HG03469 (cell line): ENCODE measurements around the gene BPIFB4.
"Not testable (repeated sequence)": the region's sequence is repeated elsewhere in the genome, so short reads cannot be mapped to it uniquely, and the experiment has no call there.

Source experiments
- ATAC-seq: cut with Tn5 transposase; IDR thresholded peaks from one replicate; pipeline ENCODE4 v1.9.1; 2021; ENCODE audit warnings: mild to moderate bottlenecking, moderate library complexity, moderate number of reproducible peaks; ENCODE audit not compliant: unreplicated experiment

BPIFB4 gene

DNA sequence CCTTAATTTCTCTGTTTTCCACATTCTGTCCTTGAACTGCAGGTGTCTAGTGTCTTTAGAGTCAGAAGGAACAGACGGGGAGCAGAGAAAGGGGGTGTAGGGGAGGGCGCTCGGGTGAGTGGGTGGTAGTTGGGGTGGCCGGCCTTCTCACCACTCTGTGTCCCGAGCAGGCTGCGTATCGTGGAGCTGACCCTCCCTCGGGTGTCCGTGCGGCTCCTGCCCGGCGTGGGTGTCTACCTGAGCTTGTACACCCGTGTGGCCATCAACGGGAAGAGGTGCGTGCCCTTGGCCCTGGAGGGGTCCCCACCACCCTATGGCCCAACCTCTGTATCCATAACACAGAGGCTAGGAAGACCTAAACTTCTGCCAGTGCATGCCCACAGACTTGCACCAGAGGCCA lies 5.3 kb downstream of the BPIFB4 start:
- ATAC-seq, result no peak

DNA sequence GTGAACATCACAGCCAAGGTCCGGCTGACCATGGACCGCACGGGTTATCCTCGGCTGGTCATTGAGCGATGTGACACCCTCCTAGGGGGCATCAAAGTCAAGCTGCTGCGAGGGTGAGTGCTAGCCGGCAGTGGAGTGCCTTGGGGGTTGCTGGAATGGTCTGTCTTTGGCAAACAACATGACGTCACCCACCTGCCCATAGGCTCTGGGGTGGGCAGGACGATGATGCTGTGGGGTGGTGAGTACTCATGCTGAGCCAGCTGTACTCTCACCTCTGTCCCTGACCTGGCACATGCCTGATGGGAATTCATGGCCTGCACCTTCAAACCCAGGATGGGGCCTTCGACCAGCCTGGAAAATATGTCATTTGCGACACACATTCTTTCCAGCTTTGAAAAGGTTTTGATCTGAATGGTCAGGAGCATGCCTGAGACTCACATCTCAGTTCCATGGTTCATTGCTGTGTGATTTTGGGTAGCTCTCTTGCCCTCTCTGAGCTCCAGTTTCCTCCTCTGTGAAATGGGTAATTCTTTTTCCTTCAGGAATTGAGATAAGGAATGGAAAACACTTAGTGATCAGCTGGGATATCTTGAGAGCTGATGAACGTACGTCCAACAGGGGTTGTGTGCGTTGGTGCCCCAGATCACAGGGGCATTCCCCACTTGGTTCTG lies 6.7 kb downstream of the BPIFB4 start:
- ATAC-seq, result no peak

- ATAC-seq, result no peak
Measured at GRCh38 chr20:33091147-33091546, 11.7 kb downstream of the BPIFB4 start.

DNA sequence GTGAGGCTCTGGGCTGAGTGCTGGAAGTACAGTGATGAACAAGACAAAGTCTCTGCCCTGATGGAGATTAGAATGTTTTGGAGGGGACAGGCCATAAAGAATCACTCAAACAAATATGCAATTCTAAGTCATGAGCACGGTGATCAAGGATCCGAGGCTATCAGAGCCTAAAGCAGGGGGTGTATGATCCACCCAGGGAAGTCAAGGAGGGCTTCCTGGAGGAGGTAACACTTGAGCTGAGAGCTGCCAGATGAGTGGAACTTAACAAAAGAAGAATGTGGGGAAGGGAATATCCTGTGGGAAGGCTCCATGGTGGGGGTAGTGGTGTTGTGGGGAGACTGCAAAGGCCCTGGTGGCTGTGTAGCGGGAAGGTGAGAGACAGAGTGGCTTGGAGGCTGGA lies 12.2 kb downstream of the BPIFB4 start:
- ATAC-seq, result no peak

DNA sequence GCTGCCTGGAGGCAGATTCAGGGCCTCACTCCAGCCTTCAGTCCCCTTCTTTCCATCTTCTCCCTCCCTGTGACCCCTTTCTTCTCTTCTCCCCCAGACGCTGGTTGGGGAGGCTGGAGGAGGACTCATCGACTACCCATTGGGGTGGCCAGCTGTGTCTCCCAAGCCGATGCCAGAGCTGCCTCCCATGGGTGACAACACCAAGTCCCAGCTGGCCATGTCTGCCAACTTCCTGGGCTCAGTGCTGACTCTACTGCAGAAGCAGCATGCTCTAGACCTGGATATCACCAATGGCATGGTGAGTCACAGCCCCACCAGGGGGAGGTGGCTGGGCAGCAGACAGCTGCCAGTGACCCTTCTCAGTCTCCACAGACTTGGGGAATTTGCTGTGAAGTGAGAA lies 12.9 kb downstream of the BPIFB4 start:
- ATAC-seq, result no peak

DNA sequence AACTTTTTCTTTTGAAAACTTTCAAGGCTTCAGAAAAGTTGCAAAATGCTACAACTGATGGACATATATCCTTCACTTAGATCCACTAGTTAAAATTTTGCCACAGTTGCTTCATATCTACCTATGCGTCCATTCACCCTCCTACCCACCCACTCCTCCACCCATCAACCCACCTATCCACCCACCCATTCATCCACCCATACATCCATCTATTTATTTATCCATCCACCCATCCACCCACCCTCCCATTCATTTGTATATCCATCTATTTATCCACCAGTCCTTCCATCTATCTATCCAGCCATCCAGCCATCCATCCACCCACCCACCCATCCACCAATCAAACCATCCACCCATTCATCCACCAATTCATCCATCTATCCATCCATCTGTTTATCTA lies 13.6 kb downstream of the BPIFB4 start:
- no peak for ATAC-seq

DNA sequence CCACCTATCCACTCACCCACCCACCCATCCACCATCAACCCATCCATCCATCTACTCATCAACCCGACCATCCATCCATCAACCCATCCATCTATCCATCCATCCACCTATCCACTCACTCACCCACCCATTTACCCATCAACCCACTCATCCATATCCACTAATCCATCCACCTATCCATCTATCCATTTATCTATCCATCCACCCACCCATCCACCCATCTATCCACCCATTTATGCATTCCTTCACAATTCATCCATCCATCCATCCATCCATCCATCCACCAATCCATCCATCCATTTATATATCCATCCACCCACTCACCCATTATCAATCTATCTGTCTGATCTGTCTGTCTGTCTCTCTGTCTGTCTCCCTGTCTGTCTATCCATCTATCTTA lies 14.1 kb downstream of the BPIFB4 start:
- ATAC-seq, result no peak

DNA sequence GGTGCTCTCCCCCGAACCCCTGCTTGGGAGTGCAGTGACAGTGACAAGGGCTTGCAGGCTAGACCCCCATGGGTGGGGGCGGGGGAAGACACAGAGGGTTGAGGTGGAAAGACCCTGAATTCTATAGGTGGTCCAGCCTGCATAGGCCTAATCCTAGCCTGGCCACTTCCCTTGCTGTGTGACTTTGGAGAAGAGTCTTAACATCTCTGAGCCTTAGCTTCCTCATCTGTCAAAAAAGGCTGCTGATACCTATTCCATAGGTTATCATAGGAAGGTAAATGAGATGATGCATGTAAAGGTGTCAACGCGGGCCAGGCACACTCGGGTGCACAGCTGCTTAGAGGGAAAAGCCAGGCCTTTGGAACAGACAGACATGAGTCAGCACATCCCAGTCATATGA lies 15.8 kb downstream of the BPIFB4 start:
- no peak for ATAC-seq

DNA sequence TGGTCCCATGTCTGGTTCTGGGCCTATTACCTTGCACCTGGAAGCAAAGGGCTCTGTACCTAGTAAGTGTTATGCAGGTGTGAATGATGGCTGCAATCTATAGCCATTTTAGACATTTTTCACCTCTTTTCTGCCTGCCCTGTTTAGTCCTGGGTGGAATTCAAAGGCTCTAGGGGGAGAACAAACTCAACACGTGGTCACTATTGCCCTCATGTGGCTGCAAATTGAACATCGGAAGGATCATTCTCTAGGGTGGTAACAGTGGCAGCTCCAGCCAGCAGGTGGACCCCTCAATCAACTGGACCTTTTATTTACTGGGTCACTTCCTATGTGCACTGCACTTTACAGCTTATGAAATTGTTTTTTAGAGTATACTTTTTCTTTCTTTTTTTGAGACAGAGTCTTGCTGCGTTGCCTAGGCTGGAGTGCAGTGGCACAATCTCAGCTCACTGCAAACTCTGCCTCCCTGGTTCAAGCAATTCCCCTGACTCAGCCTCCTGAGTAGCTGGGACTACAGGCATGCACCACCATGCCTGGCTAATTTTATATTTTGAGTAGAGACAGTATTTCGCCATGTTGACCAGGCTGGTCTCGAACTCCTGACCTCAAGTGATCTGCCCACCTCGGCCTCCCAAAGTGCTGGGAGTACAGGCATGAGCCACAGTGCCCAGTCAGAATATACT lies 16.6 kb downstream of the BPIFB4 start:
- not testable (repeated sequence) for ATAC-seq

- ATAC-seq, result no peak
Measured at GRCh38 chr20:33097001-33097400, 17.6 kb downstream of the BPIFB4 start.

DNA sequence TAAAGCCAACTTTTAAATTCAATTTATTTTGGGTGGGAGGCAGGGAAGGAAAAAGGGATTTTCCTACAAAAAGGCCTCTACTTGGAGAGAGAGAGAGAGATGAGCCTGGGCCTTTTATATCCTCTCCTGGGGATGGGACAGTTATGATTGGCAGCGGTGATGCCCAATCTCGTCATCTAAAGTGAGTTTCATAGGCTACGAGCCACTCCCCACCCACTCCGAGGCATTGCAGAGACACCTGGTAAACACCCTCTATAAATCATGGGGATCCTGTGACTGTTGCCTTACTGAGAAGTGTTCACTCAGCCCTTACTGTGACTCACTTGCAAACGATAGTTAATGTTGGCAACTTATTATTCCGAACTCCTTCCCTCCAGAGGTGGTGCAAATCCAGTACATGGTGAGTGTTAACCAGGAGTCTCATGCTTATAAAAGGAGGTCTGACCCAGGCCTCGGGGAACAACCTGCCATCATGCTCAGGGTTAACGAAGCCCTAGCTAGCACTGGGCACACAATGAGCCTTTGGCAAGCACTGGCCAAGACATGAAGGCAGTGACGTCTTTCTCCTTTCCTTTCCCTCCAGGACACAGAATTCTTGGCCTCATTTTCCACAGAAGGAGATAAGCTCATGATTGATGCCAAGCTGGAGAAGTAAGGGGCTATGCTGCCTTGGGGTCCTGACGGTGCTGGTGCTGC lies 20.5 kb downstream of the BPIFB4 start:
- no peak for ATAC-seq

GRCh38 chr20:33103556-33103955 lies 24.1 kb downstream of the BPIFB4 start:
- ATAC-seq, result no peak

- no peak for ATAC-seq
Measured at GRCh38 chr20:33104336-33104735, 24.9 kb downstream of the BPIFB4 start.

DNA sequence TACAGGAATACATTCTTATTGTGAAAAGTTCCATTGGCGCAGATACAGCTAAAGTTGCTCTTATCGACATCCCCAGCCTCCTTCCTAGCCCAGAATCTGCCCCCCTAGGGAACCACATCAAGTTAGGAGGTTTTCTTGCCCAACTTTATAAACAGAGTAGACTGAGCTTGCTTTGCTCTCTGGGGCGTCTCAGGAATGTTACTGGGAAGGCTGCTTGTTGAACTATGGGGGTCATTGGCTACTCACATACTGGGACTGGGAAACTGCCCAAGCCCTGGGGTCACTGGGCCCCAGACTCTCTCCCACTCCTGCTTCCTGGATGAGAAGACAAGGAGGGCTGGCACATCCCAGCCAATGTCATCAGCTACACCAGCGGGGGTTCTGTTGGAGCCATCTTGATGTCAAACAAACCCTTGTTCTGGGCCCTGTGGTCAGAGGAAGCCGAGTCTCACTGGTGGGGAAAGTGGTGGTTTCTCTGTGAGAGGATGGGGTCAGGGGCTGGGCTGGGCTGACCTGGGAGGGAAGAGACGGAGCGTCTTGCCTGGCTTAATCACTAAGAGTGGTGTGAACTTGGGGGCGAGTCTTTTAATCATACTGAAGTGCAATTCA lies 26.0 kb downstream of the BPIFB4 start:
- no peak for ATAC-seq

- not testable (repeated sequence) for ATAC-seq
Measured at GRCh38 chr20:33106058-33106620, 26.7 kb downstream of the BPIFB4 start.

GRCh38 chr20:33108661-33109060 lies 29.2 kb downstream of the BPIFB4 start:
- ATAC-seq, result no peak

GRCh38 chr20:33110147-33110825 lies 30.8 kb downstream of the BPIFB4 start:
- ATAC-seq, result no peak

GRCh38 chr20:33111306-33111705 lies 31.9 kb downstream of the BPIFB4 start:
- ATAC-seq, result no peak

GRCh38 chr20:33112547-33113386 lies 33.3 kb downstream of the BPIFB4 start:
- ATAC-seq, result no peak

- no peak for ATAC-seq
Measured at GRCh38 chr20:33113387-33113908, 34.0 kb downstream of the BPIFB4 start.
